Neural progenitor cell (in vitro differentiated cells): ENCODE results near the gene MYH9. TPM values are rescaled to one million over a fixed set of nuclear protein-coding genes. Genes with fewer than 3 reads are reported as not detected.

ENCODE experiments used
- DNase-seq: peaks from one replicate; pipeline ENCODE4 v3.0.0-alpha.2; 2016; ENCODE audit warnings: low spot score
- H2AFZ ChIP-seq: fragments of 200-600 bp; sonication (generic); replicated peaks from 2 replicates; pipeline ENCODE4 v1.6.1; 2016; ENCODE audit warnings: antibody characterized with exemption
- H3F3A ChIP-seq: fragments of 200-600 bp; sonication (generic); 2 replicates; pipeline ENCODE4 v1.6.1; 2016; ENCODE audit warnings: antibody characterized with exemption, low read depth
- H3K27ac ChIP-seq: fragments of 200-600 bp; sonication (generic); 2 replicates; pipeline ENCODE4 v1.5.1; 2016; ENCODE audit warnings: mild to moderate bottlenecking
- H3K27me3 ChIP-seq: fragments of 200-600 bp; sonication (generic); 2 replicates; pipeline ENCODE4 v1.6.1; 2016; ENCODE audit warnings: mild to moderate bottlenecking, moderate library complexity
- H3K36me3 ChIP-seq: fragments of 200-600 bp; sonication (generic); 2 replicates; pipeline ENCODE4 v1.5.1; 2016
- H3K4me1 ChIP-seq: fragments of 200-600 bp; sonication (generic); 2 replicates; pipeline ENCODE4 v1.6.1; 2016; ENCODE audit warnings: mixed run types
- H3K4me2 ChIP-seq: fragments of 200-600 bp; sonication (generic); 2 replicates; pipeline ENCODE4 v1.6.1; 2016
- H3K4me3 ChIP-seq: fragments of 200-600 bp; sonication (generic); 2 replicates; pipeline ENCODE4 v1.5.1; 2016
- H3K79me2 ChIP-seq: fragments of 200-600 bp; sonication (generic); 2 replicates; pipeline ENCODE4 v1.6.1; 2016; ENCODE audit warnings: low read depth
- H3K9ac ChIP-seq: fragments of 200-600 bp; sonication (generic); 2 replicates; pipeline ENCODE4 v1.6.1; 2016
- H3K9me3 ChIP-seq: fragments of 200-600 bp; sonication (generic); 2 replicates; pipeline ENCODE4 v1.5.1; 2016; ENCODE audit warnings: low read depth
- H4K20me1 ChIP-seq: fragments of 200-600 bp; sonication (generic); 2 replicates; pipeline ENCODE4 v1.6.1; 2016; ENCODE audit warnings: low read depth
- H3K27ac Mint-ChIP-seq: 3 replicates; pipeline ENCODE4 v1.8.0; 2021; ENCODE audit warnings: mixed read lengths
- H3K27me3 Mint-ChIP-seq: 2 replicates; pipeline ENCODE4 v1.8.0; 2022; ENCODE audit warnings: low read depth, mild to moderate bottlenecking, inconsistent platforms, moderate library complexity, mixed read lengths; ENCODE audit not compliant: insufficient read depth
- H3K36me3 Mint-ChIP-seq: 3 replicates; pipeline ENCODE4 v1.8.0; 2021; ENCODE audit warnings: mixed read lengths
- H3K4me1 Mint-ChIP-seq: 3 replicates; pipeline ENCODE4 v1.8.0; 2021; ENCODE audit warnings: mixed read lengths
- H3K4me3 Mint-ChIP-seq: 3 replicates; pipeline ENCODE4 v1.8.0; 2021; ENCODE audit warnings: mild to moderate bottlenecking, moderate library complexity, mixed read lengths
- H3K9me3 Mint-ChIP-seq: 3 replicates; pipeline ENCODE4 v1.8.0; 2020; ENCODE audit warnings: mixed read lengths
- EZH2 ChIP-seq: fragments of 200-600 bp; sonication (generic); IDR thresholded peaks from 2 replicates; pipeline ENCODE4 v1.6.1; 2017; ENCODE audit warnings: antibody characterized with exemption, mild to moderate bottlenecking, moderate library complexity
- EZH2phosphoT487 ChIP-seq: fragments of 200-600 bp; sonication (generic); IDR thresholded peaks from 2 replicates; pipeline ENCODE4 v1.6.1; 2017; ENCODE audit warnings: antibody characterized with exemption
- total RNA-seq: library from RNA; depleted of rRNA; stranded (reverse); fragments of >200 nt; gene quantifications from 2 replicates; pipeline ENCODE4 v1.2.3, GENCODE V29; 2015; ENCODE audit warnings: low replicate concordance
- TF ChIP-seq, protein P1 (sequence below): fragments of 200-600 bp; sonication (generic); IDR thresholded peaks from 2 replicates; pipeline ENCODE4 v1.5.1; 2017; ENCODE audit warnings: antibody characterized with exemption, mild to moderate bottlenecking

MYH9 gene
- total RNA-seq, 1 donor from 2014 or later, result 77.2 TPM

DNA sequence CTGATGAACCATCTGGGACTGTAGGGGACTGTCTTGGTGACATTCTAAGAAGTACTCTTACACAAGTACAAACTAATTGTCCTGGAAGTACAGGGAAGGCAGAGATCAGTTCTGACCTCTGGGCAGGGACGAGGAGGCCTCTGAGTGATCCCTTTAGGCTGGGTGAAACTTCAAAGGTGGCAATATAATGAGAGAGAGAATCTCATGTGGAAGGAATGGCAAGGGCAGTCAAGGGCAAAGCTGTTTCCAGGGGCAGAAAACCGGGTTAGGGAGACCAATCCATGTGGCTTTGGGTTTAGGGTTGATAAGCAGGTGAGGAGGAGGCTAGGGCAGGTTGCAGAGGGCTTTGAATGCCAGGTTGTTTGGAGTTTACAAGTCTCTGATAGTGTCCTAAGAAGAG, 21.3 kb upstream of the MYH9 start:
- no peak for DNase-seq
- Histone ChIP-seq H4K20me1 (no peaks in the 10 kb centered on the region), H3K9me3 (no peaks in the 10 kb centered on the region), H3K4me1 (peaks cover 5% of the 10 kb centered on the region), H2AFZ (no peak overlapping the region), H3F3A (peaks cover 29% of the 10 kb centered on the region), H3K27ac (no peak overlapping the region), H3K4me3 (no peak overlapping the region), H3K4me2 (peak overlapping the region; percentile 69), H3K36me3 (no peaks in the 10 kb centered on the region), H3K27me3 (no peaks in the 10 kb centered on the region), H3K9ac (no peak overlapping the region), H3K79me2 (no peaks in the 10 kb centered on the region)
- Mint-ChIP-seq H3K27ac (no peak overlapping the region), H3K4me3 (peak overlapping the region; percentile 85), H3K27me3 (no peaks in the 10 kb centered on the region), H3K36me3 (no peaks in the 10 kb centered on the region), H3K9me3 (no peaks in the 10 kb centered on the region), H3K4me1 (peaks cover 15% of the 10 kb centered on the region)
- TF ChIP-seq EZH2 (no peak), EZH2phosphoT487 (no peak)
- TF ChIP-seq, protein P1, sequence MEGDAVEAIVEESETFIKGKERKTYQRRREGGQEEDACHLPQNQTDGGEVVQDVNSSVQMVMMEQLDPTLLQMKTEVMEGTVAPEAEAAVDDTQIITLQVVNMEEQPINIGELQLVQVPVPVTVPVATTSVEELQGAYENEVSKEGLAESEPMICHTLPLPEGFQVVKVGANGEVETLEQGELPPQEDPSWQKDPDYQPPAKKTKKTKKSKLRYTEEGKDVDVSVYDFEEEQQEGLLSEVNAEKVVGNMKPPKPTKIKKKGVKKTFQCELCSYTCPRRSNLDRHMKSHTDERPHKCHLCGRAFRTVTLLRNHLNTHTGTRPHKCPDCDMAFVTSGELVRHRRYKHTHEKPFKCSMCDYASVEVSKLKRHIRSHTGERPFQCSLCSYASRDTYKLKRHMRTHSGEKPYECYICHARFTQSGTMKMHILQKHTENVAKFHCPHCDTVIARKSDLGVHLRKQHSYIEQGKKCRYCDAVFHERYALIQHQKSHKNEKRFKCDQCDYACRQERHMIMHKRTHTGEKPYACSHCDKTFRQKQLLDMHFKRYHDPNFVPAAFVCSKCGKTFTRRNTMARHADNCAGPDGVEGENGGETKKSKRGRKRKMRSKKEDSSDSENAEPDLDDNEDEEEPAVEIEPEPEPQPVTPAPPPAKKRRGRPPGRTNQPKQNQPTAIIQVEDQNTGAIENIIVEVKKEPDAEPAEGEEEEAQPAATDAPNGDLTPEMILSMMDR, result no peak

DNA sequence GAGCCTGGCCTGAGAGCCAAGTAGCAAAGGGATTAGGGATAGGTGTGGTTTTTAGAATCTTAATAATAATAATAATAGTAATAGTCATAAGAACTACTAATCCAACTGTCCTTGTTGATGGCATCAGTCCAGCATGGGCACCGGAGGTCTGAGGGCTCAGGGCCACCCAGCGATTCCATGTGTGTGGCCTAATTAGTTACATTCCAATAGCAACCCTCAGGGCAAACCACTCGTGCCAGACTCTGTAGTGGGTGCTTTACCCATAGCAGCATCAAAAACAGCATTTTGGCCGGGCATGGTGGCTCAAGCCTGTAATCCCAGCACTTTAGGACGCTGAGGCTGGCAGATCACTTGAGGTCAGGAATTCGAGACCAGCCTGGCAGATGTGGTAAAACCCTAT, 19.0 kb upstream of the MYH9 start:
- Mint-ChIP-seq H3K27ac (no peak overlapping the region), H3K9me3 (no peaks in the 10 kb centered on the region), H3K4me1 (peaks cover 15% of the 10 kb centered on the region), H3K36me3 (no peaks in the 10 kb centered on the region), H3K4me3 (no peak overlapping the region), H3K27me3 (no peaks in the 10 kb centered on the region)
- Histone ChIP-seq H3F3A (peaks cover 27% of the 10 kb centered on the region), H3K27ac (no peak overlapping the region), H2AFZ (no peak overlapping the region), H3K4me1 (peaks cover 5% of the 10 kb centered on the region), H3K9ac (no peak overlapping the region), H4K20me1 (no peaks in the 10 kb centered on the region), H3K27me3 (no peaks in the 10 kb centered on the region), H3K79me2 (no peaks in the 10 kb centered on the region), H3K36me3 (no peaks in the 10 kb centered on the region), H3K4me3 (no peak overlapping the region), H3K9me3 (no peaks in the 10 kb centered on the region), H3K4me2 (no peak overlapping the region)
- TF ChIP-seq EZH2 (no peak), EZH2phosphoT487 (no peak)
- TF ChIP-seq, protein P1, result no peak
- no peak for DNase-seq

DNA sequence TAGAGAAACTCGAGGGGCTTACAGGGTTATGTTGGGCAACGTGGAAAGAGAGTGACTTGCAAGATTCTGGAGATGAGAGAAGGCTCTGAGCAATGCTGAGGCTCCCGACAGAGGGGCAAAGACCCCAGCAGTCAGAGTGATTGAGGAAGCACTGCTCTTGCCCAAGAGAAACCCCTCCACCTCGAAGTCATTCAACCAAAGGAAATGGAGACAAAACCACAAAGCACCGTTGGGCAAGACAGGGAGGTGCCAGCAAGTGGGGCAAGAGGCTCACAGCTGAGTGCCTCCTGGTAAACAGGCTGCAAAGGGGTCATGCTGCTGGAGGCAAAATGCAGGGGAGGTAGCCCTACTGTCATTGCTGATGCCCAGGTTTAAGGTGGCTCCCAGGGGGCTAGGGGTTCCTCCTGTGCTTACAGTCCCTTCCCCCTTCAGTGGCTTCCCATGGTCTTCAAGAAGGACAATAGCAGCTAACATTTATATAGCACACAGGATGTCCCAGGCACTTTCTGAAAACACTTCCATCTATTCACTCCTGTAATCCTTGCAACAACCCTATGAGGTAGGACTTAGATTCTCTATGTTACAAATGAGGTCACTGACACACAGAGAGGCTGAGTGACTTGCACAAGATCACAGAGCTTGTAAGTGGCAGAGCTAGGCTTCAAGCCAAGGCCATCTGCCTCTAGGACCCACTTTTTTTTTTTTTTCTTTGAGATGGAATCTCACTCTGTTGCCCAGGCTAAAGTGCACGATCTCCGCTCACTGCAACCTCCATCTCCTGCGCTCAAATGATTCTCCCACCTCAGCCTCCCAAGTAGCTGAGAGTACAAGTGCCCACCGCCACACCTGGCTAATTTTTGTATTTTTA, 18.1 kb upstream of the MYH9 start:
- H3K9ac ChIP-seq, result no peak overlapping the region
- H4K20me1 ChIP-seq, result no peaks in the 10 kb centered on the region
- no peaks in the 10 kb centered on the region for H3K27me3 Mint-ChIP-seq
- H3K4me1 ChIP-seq, result peaks cover 5% of the 10 kb centered on the region
- peaks cover 15% of the 10 kb centered on the region for H3K4me1 Mint-ChIP-seq
- H3K36me3 ChIP-seq, result no peaks in the 10 kb centered on the region
- no peak overlapping the region for H3K27ac Mint-ChIP-seq
- H3K9me3 ChIP-seq, result no peaks in the 10 kb centered on the region
- peaks cover 19% of the 10 kb centered on the region for H3F3A ChIP-seq
- H3K36me3 Mint-ChIP-seq, result no peaks in the 10 kb centered on the region
- no peak overlapping the region for H3K4me2 ChIP-seq
- TF ChIP-seq, protein P1, result no peak
- TF ChIP-seq EZH2phosphoT487 (no peak), EZH2 (no peak)
- no peak overlapping the region for H3K27ac ChIP-seq
- H3K4me3 Mint-ChIP-seq, result no peak overlapping the region
- DNase-seq, result no peak
- H3K27me3 ChIP-seq, result no peaks in the 10 kb centered on the region
- no peaks in the 10 kb centered on the region for H3K79me2 ChIP-seq
- H3K9me3 Mint-ChIP-seq, result no peaks in the 10 kb centered on the region
- H2AFZ ChIP-seq, result no peak overlapping the region
- H3K4me3 ChIP-seq, result no peak overlapping the region
